HepG2 (cell line): ENCODE measurements around the gene DOCK9. TPM values are rescaled to one million over a fixed set of nuclear protein-coding genes. Genes with fewer than 3 reads are reported as not detected.
A peak's percentile ranks its signal among the peaks of the same experiment; 100 is the strongest.

Source experiments
- ATAC-seq: fragments of 200-7000 bp; cut with Tn5 transposase; 3 replicates; pipeline ENCODE4 v1.9.1; 2020; ENCODE audit warnings: mild to moderate bottlenecking, moderate library complexity
- BruUV-seq: library from RNA; stranded (reverse); fragments of 400-500 nt; replicated peaks from 2 replicates; lab custom pipeline; 2021; lab: Mats Ljungman, UMichigan
- CTCF ChIA-PET: fragments of 300-600 bp; formaldehyde crosslinking; extraction: SDS; loops from one replicate; lab custom pipeline; 2021; ENCODE audit warnings: low total read pairs, inconsistent platforms, low intra/inter-chr PET ratio; lab: Yijun Ruan, JAX
- POLR2A ChIA-PET: fragments of 350-600 bp; sonication (Branson Sonifier 250); formaldehyde crosslinking; loops from one replicate; lab custom pipeline; 2020; ENCODE audit warnings: antibody characterized with exemption, inconsistent platforms; lab: Yijun Ruan, JAX
- DNase-seq: peaks from one replicate; pipeline ENCODE4 v3.0.0-alpha.2; 2015; ENCODE audit warnings: low spot score
- FAIRE-seq: peaks from 3 replicates; lab custom pipeline; 2011; peaks lifted over from hg19 to GRCh38; lab: Jason Lieb, UNC
- H2AFZ ChIP-seq: one replicate; pipeline ENCODE4 v1.6.1; 2011; ENCODE audit warnings: low read length, inconsistent platforms
- H3K27ac ChIP-seq: fragments of 300-600 bp; 3 replicates; pipeline ENCODE4 v1.8.0; 2011; ENCODE audit warnings: mixed run types, mild to moderate bottlenecking, mixed read lengths, low read length, inconsistent platforms; ENCODE audit not compliant: insufficient read depth; ENCODE audit errors: extremely low read length
- H3K27me3 ChIP-seq, 2 experiments: fragments of 200-600 bp in 1 of 2; 2 replicates in 1 of 2; 3 replicates in 1 of 2; pipeline versions ENCODE4 v1.6.0 to v1.8.0; 2011; ENCODE audit warnings: low read length in 2 of 2, mild to moderate bottlenecking in 2 of 2, moderate library complexity in 2 of 2, inconsistent platforms in 1 of 2; ENCODE audit not compliant: insufficient read depth in 2 of 2, control insufficient read depth in 1 of 2
- H3K36me3 ChIP-seq, 2 experiments: fragments of 200-600 bp in 1 of 2; replicated peaks in 1 of 2; 2 replicates in 1 of 2; 3 replicates in 1 of 2; pipeline versions ENCODE4 v1.5.1 to v1.8.0; 2011; ENCODE audit warnings: low read length in 2 of 2, inconsistent platforms in 1 of 2; ENCODE audit not compliant: insufficient read depth in 2 of 2, control insufficient read depth in 1 of 2
- H3K4me1 ChIP-seq: 2 replicates; pipeline ENCODE4 v1.5.1; 2012; ENCODE audit warnings: low read length, inconsistent platforms; ENCODE audit not compliant: insufficient read depth
- H3K4me2 ChIP-seq: 2 replicates; pipeline ENCODE4 v1.6.0; 2011; ENCODE audit warnings: low read depth, low read length, inconsistent platforms
- H3K4me3 ChIP-seq, 3 experiments: fragments of 200-600 bp in 1 of 3; sonication (generic), shearing (Covaris generic) in 1 of 3; replicated peaks in 1 of 3; 2 replicates each; pipeline ENCODE4 v1.5.1; 2011 to 2016; ENCODE audit warnings: low read length in 3 of 3, inconsistent platforms in 2 of 3, low read depth in 2 of 3, mild to moderate bottlenecking in 2 of 3, control low read depth in 1 of 3, mixed read lengths in 1 of 3; ENCODE audit not compliant: insufficient read depth in 1 of 3
- H3K79me2 ChIP-seq: one replicate; pipeline ENCODE4 v1.6.1; 2011; ENCODE audit warnings: low read length, inconsistent platforms; ENCODE audit not compliant: insufficient read depth
- H3K9ac ChIP-seq: 2 replicates; pipeline ENCODE4 v1.6.0; 2011; ENCODE audit warnings: mild to moderate bottlenecking, low read depth, low read length, inconsistent platforms; ENCODE audit not compliant: insufficient read depth
- H3K9me3 ChIP-seq: 2 replicates; pipeline ENCODE4 v1.5.1; 2012; ENCODE audit warnings: mild to moderate bottlenecking, low read length
- H4K20me1 ChIP-seq: 2 replicates; pipeline ENCODE4 v1.6.0; 2011; ENCODE audit warnings: inconsistent platforms, mild to moderate bottlenecking, low read length, moderate library complexity; ENCODE audit not compliant: insufficient read depth
- BCL6 ChIP-seq: IDR thresholded peaks from 2 replicates; pipeline ENCODE4 v1.6.1; 2016; ENCODE audit warnings: missing genetic modification reagents, missing compliant biosample characterization
- BCLAF1 ChIP-seq: fragments of 450-650 bp; IDR thresholded peaks from 2 replicates; pipeline ENCODE4 v1.6.1; 2017; ENCODE audit warnings: mild to moderate bottlenecking
- CREB1 ChIP-seq, 2 experiments: fragments of 450-650 bp in 1 of 2; IDR thresholded peaks; 2 replicates each; pipeline ENCODE4 v1.6.1; 2016 to 2017; ENCODE audit warnings: control low read depth in 1 of 2, mild to moderate bottlenecking in 1 of 2, missing compliant biosample characterization in 1 of 2, missing genetic modification characterization in 1 of 2
- DPF2 ChIP-seq: sonication (generic); formaldehyde crosslinking; IDR thresholded peaks from 2 replicates; pipeline ENCODE4 v1.4.0; 2020; ENCODE audit warnings: mild to moderate bottlenecking, low read depth, missing genetic modification reagents, borderline replicate concordance
- SETDB1 ChIP-seq: sonication (generic); formaldehyde crosslinking; IDR thresholded peaks from 2 replicates; pipeline ENCODE4 v1.5.1; 2020; ENCODE audit warnings: missing genetic modification reagents, mild to moderate bottlenecking, borderline replicate concordance
- TFE3 ChIP-seq: IDR thresholded peaks from 2 replicates; pipeline ENCODE4 v1.6.1; 2016
- ZNF878 ChIP-seq: sonication (generic); formaldehyde crosslinking; IDR thresholded peaks from 2 replicates; pipeline ENCODE4 v1.8.1; 2023; ENCODE audit warnings: mild to moderate bottlenecking, missing genetic modification reagents, moderate library complexity
- WGBS: methylation state at CpG from one replicate; pipeline ENCODE4 v1.1.6; 2017; ENCODE audit warnings: low lambda C conversion rate; 5-methylcytosine and 5-hydroxymethylcytosine counted together
- in situ Hi-C: cut with HindIII; loops from 2 replicates; pipeline ENCODE4 v1.10.0; 2017; ENCODE audit warnings: low pct_unique_long_range_greater_than_20kb; ENCODE audit not compliant: extremely low pct_ligation_motif_present
- intact Hi-C: fragments of 100-400 bp; cut with micrococcal nuclease; formaldehyde crosslinking; loops from one replicate; pipeline ENCODE4 v1.10.0; 2022; ENCODE audit not compliant: unreplicated experiment
- polyA plus RNA-seq, 8 experiments: library from polyadenylated mRNA; depleted of rRNA in 3 of 8; stranded (reverse) in 7 of 8; unstranded in 1 of 8; fragments of >200 nt; fragmentation: Illumina TruSeq in 4 of 8; extraction: Trizol in 4 of 8; gene quantifications; 2 replicates each; pipeline versions ENCODE4 v1.2.1 to v1.2.3, GENCODE V29; 2011 to 2016; ENCODE audit warnings: low read depth in 4 of 8, missing spikeins in 1 of 8, mixed read lengths in 1 of 8; ENCODE audit not compliant: insufficient read depth in 1 of 8
- total RNA-seq, 5 experiments: library from RNA; depleted of rRNA; stranded (reverse); fragments of >200 nt; fragmentation: Illumina TruSeq; extraction: Trizol; gene quantifications; 2 replicates each; pipeline ENCODE4 v1.2.3, GENCODE V29; 2016; ENCODE audit warnings: low read depth in 1 of 5

Gene DOCK9
- total and polyA plus RNA-seq, 2 of the 13 experiments (the other 11 are each of a cell fraction or from before 2014, with no cell fraction given), result 0.44 to 0.97 TPM

- Histone ChIP-seq H3K79me2 (no peaks in the 10 kb centered on the region), H2AFZ (no peak overlapping the region), H3K27ac (no peak overlapping the region), H3K4me3 (no peak overlapping the region), H3K36me3 (no peaks in the 10 kb centered on the region), H4K20me1 (no peaks in the 10 kb centered on the region), H3K9ac (no peak overlapping the region), H3K9me3 (no peaks in the 10 kb centered on the region), H3K4me1 (peaks cover 10% of the 10 kb centered on the region), H3K27me3 (peaks cover 0 to 8% of the 10 kb centered on the region in 2 experiments; a peak in 2 of 5 replicates), H3K4me2 (no peak overlapping the region)
- CTCF ChIA-PET, result no interaction called here
- WGBS, result 67% methylated on average over 11 of the region's 11 CpGs
- no peak for FAIRE-seq
- ATAC-seq, result no peak
- in situ Hi-C loops (no loop called here), intact Hi-C loops (no loop called here)
- POLR2A ChIA-PET, result no interaction called here
- no peak for TF ChIP-seq SETDB1 (CRISPR knock-in tag)
- TF ChIP-seq CREB1 (IDR thresholded peaks at IDR 0.05), result peak; percentile 87
- no peak for TF ChIP-seq CREB1 (CRISPR knock-in tag; IDR thresholded peaks at IDR 0.05)
- DNase-seq, result no peak
- BruUV-seq, result no TSS peak
Measured at GRCh38 chr13:98781045-98781444, 196.8 kb downstream of the DOCK9 start.

GRCh38 chr13:98780451-98780850 is 197.4 kb downstream of the DOCK9 start:
- 50% methylated on average over 2 of the region's 2 CpGs for WGBS
- H4K20me1 ChIP-seq, result no peaks in the 10 kb centered on the region
- no peak overlapping the region for H3K27ac ChIP-seq
- POLR2A ChIA-PET, result no interaction called here
- H3K4me3 ChIP-seq, result no peak overlapping the region
- BruUV-seq, result no TSS peak
- no peaks in the 10 kb centered on the region for H3K36me3 ChIP-seq
- peaks cover 16% of the 10 kb centered on the region for H3K4me1 ChIP-seq
- no peak for TF ChIP-seq TFE3 (CRISPR knock-in tag)
- no peak for TF ChIP-seq DPF2 (CRISPR knock-in tag)
- TF ChIP-seq BCLAF1, result no peak
- TF ChIP-seq ZNF878 (CRISPR knock-in tag), result no peak
- TF ChIP-seq BCL6, result no peak
- intact Hi-C loops (no loop called here), in situ Hi-C loops (no loop called here)
- CTCF ChIA-PET, result no interaction called here
- no peak overlapping the region for H2AFZ ChIP-seq
- no peak for DNase-seq
- no peak for ATAC-seq
- no peaks in the 10 kb centered on the region for H3K79me2 ChIP-seq
- no peaks in the 10 kb centered on the region for H3K9me3 ChIP-seq
- peaks cover 0 to 2% of the 10 kb centered on the region in 2 experiments; a peak in 2 of 5 replicates for H3K27me3 ChIP-seq
- no peak overlapping the region for H3K9ac ChIP-seq
- no peak for FAIRE-seq
- H3K4me2 ChIP-seq, result no peak overlapping the region
